K562 (cell line): ENCODE data around the gene ZNF584. TPM values are rescaled to one million over a fixed set of nuclear protein-coding genes. Genes with fewer than 3 reads are reported as not detected.

ENCODE experiments used
- ARID2 ChIP-seq: fragments of 450-650 bp; IDR thresholded peaks from 2 replicates; pipeline ENCODE4 v1.6.1; 2017; ENCODE audit warnings: antibody characterized with exemption, mild to moderate bottlenecking
- DMBX1 ChIP-seq: fragments of 250-450 bp; sonication (Bioruptor Pico); IDR thresholded peaks from 2 replicates; pipeline ENCODE4 v1.8.0; 2022; ENCODE audit warnings: inconsistent platforms, mild to moderate bottlenecking, moderate library complexity, borderline replicate concordance
- EP300 ChIP-seq: IDR thresholded peaks from 2 replicates; pipeline ENCODE4 v1.6.1; 2012; ENCODE audit warnings: low read length, improper control_type of control experiment
- HDAC8 ChIP-seq: fragments of 450-650 bp; IDR thresholded peaks from 2 replicates; pipeline ENCODE4 v1.6.1; 2016; ENCODE audit warnings: mild to moderate bottlenecking, missing genetic modification characterization, moderate library complexity, missing compliant biosample characterization
- IFI16 ChIP-seq: fragments of 250-450 bp; sonication (Bioruptor Pico); IDR thresholded peaks from 2 replicates; pipeline ENCODE4 v2.1.2; 2022; ENCODE audit warnings: mild to moderate bottlenecking, inconsistent platforms
- JUN ChIP-seq, 2 experiments: sonication (generic) in 1 of 2; formaldehyde crosslinking in 1 of 2; IDR thresholded peaks; 2 replicates each; pipeline versions ENCODE4 v1.6.1 to v1.8.0; 2012 to 2022; ENCODE audit warnings: borderline replicate concordance in 2 of 2, mild to moderate bottlenecking in 2 of 2, improper control_type of control experiment in 1 of 2, low read depth in 1 of 2, low read length in 1 of 2, missing genetic modification reagents in 1 of 2
- KLF6 ChIP-seq: fragments of 250-450 bp; sonication (Bioruptor Pico); IDR thresholded peaks from 2 replicates; pipeline ENCODE4 v1.4.0; 2020; ENCODE audit warnings: mild to moderate bottlenecking, moderate library complexity, borderline replicate concordance
- MAFG ChIP-seq: fragments of 450-650 bp; conservative IDR thresholded peaks from 2 replicates; pipeline ENCODE4 v1.6.1; 2016; ENCODE audit warnings: missing genetic modification characterization, missing compliant biosample characterization
- NFXL1 ChIP-seq: fragments of 450-650 bp; formaldehyde crosslinking; IDR thresholded peaks from 2 replicates; pipeline ENCODE4 v1.4.0; 2021; ENCODE audit warnings: mild to moderate bottlenecking
- POLR2A ChIP-seq: fragments of 450-650 bp; conservative IDR thresholded peaks from 2 replicates; pipeline ENCODE4 v1.6.1; 2016
- PYGO2 ChIP-seq: fragments of 450-650 bp; IDR thresholded peaks from 2 replicates; pipeline ENCODE4 v1.6.1; 2016; ENCODE audit warnings: mild to moderate bottlenecking, missing genetic modification characterization, moderate library complexity, missing compliant biosample characterization
- RAD21 ChIP-seq, 2 experiments: fragments of 250-450 bp in 1 of 2; fragments of 450-650 bp in 1 of 2; sonication (Bioruptor Pico) in 1 of 2; formaldehyde crosslinking in 1 of 2; IDR thresholded peaks in 1 of 2; conservative IDR thresholded peaks in 1 of 2; 2 replicates each; pipeline versions ENCODE4 v1.4.0 to v1.8.0; 2020 to 2022; ENCODE audit warnings: mild to moderate bottlenecking in 2 of 2, moderate library complexity in 1 of 2
- SRSF1 ChIP-seq: fragments of 200-400 bp; formaldehyde crosslinking; IDR thresholded peaks from 2 replicates; pipeline ENCODE4 v1.6.1; 2017; ENCODE audit warnings: mild to moderate bottlenecking, low read depth, low read length, moderate library complexity
- XRCC4 ChIP-seq: IDR thresholded peaks from one replicate; pipeline ENCODE4 v1.6.1; 2011; ENCODE audit not compliant: insufficient read depth, insufficient read length; ENCODE audit errors: extremely low read depth
- ZBTB26 ChIP-seq: fragments of 450-650 bp; formaldehyde crosslinking; IDR thresholded peaks from 2 replicates; pipeline ENCODE4 v1.4.0; 2022; ENCODE audit warnings: missing genetic modification characterization
- ZBTB7A ChIP-seq: IDR thresholded peaks from 2 replicates; pipeline ENCODE4 v1.6.1; 2011; ENCODE audit warnings: low read depth, mild to moderate bottlenecking, low read length, moderate library complexity, borderline replicate concordance; ENCODE audit not compliant: control insufficient read depth
- ZNF174 ChIP-seq: fragments of 250-450 bp; sonication (Bioruptor Pico); IDR thresholded peaks from 2 replicates; pipeline ENCODE4 v1.4.0; 2020; ENCODE audit warnings: mild to moderate bottlenecking
- polyA plus RNA-seq, 8 experiments: library from polyadenylated mRNA; depleted of rRNA in 4 of 8; stranded (reverse) in 5 of 8; unstranded in 3 of 8; fragments of >200 nt; fragmentation: Nextera tagmentation in 2 of 8; fragmentation: Illumina TruSeq in 1 of 8; extraction: Ambion mirVana in 2 of 8; extraction: Trizol in 1 of 8; gene quantifications; 2 replicates each; pipeline versions ENCODE4 v1.2.1 to v1.2.3, GENCODE V29; 2011 to 2014; ENCODE audit warnings: inconsistent platforms in 1 of 8, missing spikeins in 1 of 8
- total RNA-seq, 7 experiments: library from RNA; depleted of rRNA in 6 of 7; stranded (reverse); fragments of >200 nt in 6 of 7; fragmentation: Illumina TruSeq in 2 of 7; extraction: Trizol in 2 of 7; gene quantifications; 2 replicates each; pipeline versions ENCODE4 v1.2.1 to v1.2.3, GENCODE V29; 2011 to 2021; ENCODE audit warnings: low replicate concordance in 1 of 7
- TF ChIP-seq, protein P1 (sequence below): fragments of 450-650 bp; IDR thresholded peaks from 2 replicates; pipeline ENCODE4 v1.6.1; 2017; ENCODE audit warnings: antibody characterized with exemption, mild to moderate bottlenecking
- TF ChIP-seq, protein P2 (sequence below): fragments of 200-400 bp; formaldehyde crosslinking; IDR thresholded peaks from 2 replicates; pipeline ENCODE4 v1.6.1; 2017; ENCODE audit warnings: mild to moderate bottlenecking, low read depth, low read length, moderate library complexity

ZNF584 gene
- total and polyA plus RNA-seq, 9 of the 15 experiments (the other 6 are each of a cell fraction or from before 2014, with no cell fraction given): 5.8 to 43.4 (median 24.6) TPM

- TF ChIP-seq, protein P1, sequence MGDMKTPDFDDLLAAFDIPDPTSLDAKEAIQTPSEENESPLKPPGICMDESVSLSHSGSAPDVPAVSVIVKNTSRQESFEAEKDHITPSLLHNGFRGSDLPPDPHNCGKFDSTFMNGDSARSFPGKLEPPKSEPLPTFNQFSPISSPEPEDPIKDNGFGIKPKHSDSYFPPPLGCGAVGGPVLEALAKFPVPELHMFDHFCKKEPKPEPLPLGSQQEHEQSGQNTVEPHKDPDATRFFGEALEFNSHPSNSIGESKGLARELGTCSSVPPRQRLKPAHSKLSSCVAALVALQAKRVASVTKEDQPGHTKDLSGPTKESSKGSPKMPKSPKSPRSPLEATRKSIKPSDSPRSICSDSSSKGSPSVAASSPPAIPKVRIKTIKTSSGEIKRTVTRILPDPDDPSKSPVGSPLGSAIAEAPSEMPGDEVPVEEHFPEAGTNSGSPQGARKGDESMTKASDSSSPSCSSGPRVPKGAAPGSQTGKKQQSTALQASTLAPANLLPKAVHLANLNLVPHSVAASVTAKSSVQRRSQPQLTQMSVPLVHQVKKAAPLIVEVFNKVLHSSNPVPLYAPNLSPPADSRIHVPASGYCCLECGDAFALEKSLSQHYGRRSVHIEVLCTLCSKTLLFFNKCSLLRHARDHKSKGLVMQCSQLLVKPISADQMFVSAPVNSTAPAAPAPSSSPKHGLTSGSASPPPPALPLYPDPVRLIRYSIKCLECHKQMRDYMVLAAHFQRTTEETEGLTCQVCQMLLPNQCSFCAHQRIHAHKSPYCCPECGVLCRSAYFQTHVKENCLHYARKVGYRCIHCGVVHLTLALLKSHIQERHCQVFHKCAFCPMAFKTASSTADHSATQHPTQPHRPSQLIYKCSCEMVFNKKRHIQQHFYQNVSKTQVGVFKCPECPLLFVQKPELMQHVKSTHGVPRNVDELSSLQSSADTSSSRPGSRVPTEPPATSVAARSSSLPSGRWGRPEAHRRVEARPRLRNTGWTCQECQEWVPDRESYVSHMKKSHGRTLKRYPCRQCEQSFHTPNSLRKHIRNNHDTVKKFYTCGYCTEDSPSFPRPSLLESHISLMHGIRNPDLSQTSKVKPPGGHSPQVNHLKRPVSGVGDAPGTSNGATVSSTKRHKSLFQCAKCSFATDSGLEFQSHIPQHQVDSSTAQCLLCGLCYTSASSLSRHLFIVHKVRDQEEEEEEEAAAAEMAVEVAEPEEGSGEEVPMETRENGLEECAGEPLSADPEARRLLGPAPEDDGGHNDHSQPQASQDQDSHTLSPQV: peak; percentile 50; the same call in 1 of the 2 replicates
- peak; percentile 29; the same call in 1 of the 2 replicates for TF ChIP-seq HDAC8 (tag)
- TF ChIP-seq ZBTB26 (CRISPR knock-in tag): no peak
- TF ChIP-seq MAFG (tag): no peak
- TF ChIP-seq, protein P2, sequence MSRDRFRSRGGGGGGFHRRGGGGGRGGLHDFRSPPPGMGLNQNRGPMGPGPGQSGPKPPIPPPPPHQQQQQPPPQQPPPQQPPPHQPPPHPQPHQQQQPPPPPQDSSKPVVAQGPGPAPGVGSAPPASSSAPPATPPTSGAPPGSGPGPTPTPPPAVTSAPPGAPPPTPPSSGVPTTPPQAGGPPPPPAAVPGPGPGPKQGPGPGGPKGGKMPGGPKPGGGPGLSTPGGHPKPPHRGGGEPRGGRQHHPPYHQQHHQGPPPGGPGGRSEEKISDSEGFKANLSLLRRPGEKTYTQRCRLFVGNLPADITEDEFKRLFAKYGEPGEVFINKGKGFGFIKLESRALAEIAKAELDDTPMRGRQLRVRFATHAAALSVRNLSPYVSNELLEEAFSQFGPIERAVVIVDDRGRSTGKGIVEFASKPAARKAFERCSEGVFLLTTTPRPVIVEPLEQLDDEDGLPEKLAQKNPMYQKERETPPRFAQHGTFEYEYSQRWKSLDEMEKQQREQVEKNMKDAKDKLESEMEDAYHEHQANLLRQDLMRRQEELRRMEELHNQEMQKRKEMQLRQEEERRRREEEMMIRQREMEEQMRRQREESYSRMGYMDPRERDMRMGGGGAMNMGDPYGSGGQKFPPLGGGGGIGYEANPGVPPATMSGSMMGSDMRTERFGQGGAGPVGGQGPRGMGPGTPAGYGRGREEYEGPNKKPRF: no peak
- TF ChIP-seq SRSF1: no peak
- TF ChIP-seq NFXL1 (CRISPR knock-in tag): no peak
- peak; percentile 23 to 31; a peak in 2 of 4 replicates for TF ChIP-seq RAD21 (CRISPR knock-in tag; conservative IDR thresholded peaks at IDR 0.05 in 1 of 2, IDR thresholded peaks at IDR 0.05 in 1 of 2)
- no peak for TF ChIP-seq XRCC4
- no peak for TF ChIP-seq ZNF174
- TF ChIP-seq IFI16: no peak
- peak; percentile 96 for TF ChIP-seq POLR2A
- peak; percentile 88 for TF ChIP-seq ZBTB7A
- TF ChIP-seq DMBX1 (CRISPR knock-in tag): peak; percentile 75; the same call in 1 of the 2 replicates
- TF ChIP-seq ARID2: no peak
- no peak for TF ChIP-seq EP300
- TF ChIP-seq JUN (IDR thresholded peaks at IDR 0.05; ENCODE audit: borderline replicate concordance, low read depth, low read length): peak; percentile 49; the same call in 1 of the 2 replicates
- no peak for TF ChIP-seq JUN (CRISPR knock-in tag; IDR thresholded peaks at IDR 0.05; ENCODE audit: borderline replicate concordance)
- TF ChIP-seq KLF6 (CRISPR knock-in tag): no peak; the same call in 1 of the 2 replicates
- no peak for TF ChIP-seq PYGO2 (tag)
Observed at GRCh38 chr19:58380662-58381459, 27.6 kb upstream of the ZNF584 start, which contains the start of gene ZNF837 (continued).
